Tibial nerve (tissue), 4 donors: ENCODE data around the gene KCNA4. TPM values are rescaled to one million over a fixed set of nuclear protein-coding genes. Genes with fewer than 3 reads are reported as not detected.

Experiments
- DNase-seq, 2 donors: peaks; one replicate each; pipeline ENCODE4 v3.0.0-alpha.2; 2019; ENCODE audit warnings: low spot score in 2 of 2
- H3K27ac ChIP-seq, 4 donors: fragments of 200-600 bp; sonication (generic) in 3 of 4; one replicate each; pipeline ENCODE4 v1.5.1; 2017 to 2019; ENCODE audit warnings: mild to moderate bottlenecking in 1 of 4
- H3K27me3 ChIP-seq, 2 donors: fragments of 200-600 bp; sonication (generic) in 1 of 2; one replicate each; pipeline versions ENCODE4 v1.5.1 to v1.6.0; 2017 to 2019
- H3K36me3 ChIP-seq, 3 donors: fragments of 200-600 bp; sonication (generic); one replicate each; pipeline ENCODE4 v1.5.1; 2018 to 2019
- H3K4me1 ChIP-seq, 4 donors: fragments of 200-600 bp; sonication (generic) in 3 of 4; one replicate each; pipeline ENCODE4 v1.5.1; 2017 to 2019
- H3K4me3 ChIP-seq, 4 donors: fragments of 200-600 bp; sonication (generic) in 3 of 4; one replicate each; pipeline ENCODE4 v1.5.1; 2017 to 2019; ENCODE audit warnings: mild to moderate bottlenecking in 1 of 4, moderate library complexity in 1 of 4
- H3K9me3 ChIP-seq, 4 donors: fragments of 200-600 bp; sonication (generic) in 3 of 4; one replicate each; pipeline ENCODE4 v1.5.1; 2017 to 2019
- CTCF ChIP-seq, 5 experiments: fragments of 200-600 bp in 3 of 5; fragments of 450-650 bp in 2 of 5; sonication (generic) in 3 of 5; IDR thresholded peaks; one replicate each; pipeline ENCODE4 v1.5.1; 2016 to 2019; ENCODE audit warnings: antibody characterized with exemption in 5 of 5, mild to moderate bottlenecking in 3 of 5, moderate library complexity in 2 of 5
- EP300 ChIP-seq, 2 donors: sonication (generic); formaldehyde crosslinking; IDR thresholded peaks; one replicate each; pipeline ENCODE4 v1.6.1; 2017; ENCODE audit warnings: antibody characterized with exemption in 2 of 2, mild to moderate bottlenecking in 1 of 2
- POLR2A ChIP-seq, 2 donors: fragments of 450-650 bp; IDR thresholded peaks; one replicate each; pipeline ENCODE4 v1.6.1; 2017; ENCODE audit warnings: antibody characterized with exemption in 2 of 2, mild to moderate bottlenecking in 2 of 2, moderate library complexity in 2 of 2
- WGBS, 2 donors: methylation state at CpG; one replicate each; pipeline ENCODE4 v1.1.5; 2018; 5-methylcytosine and 5-hydroxymethylcytosine counted together
- total RNA-seq, 4 donors: library from RNA; depleted of rRNA; stranded (reverse); fragments of >200 nt; gene quantifications; one replicate each; pipeline ENCODE4 v1.1.0, GENCODE V29; 2016

KCNA4 gene
- total RNA-seq, 4 donors from 2014 or later = 0.21 to 2.4 (median 0.44) TPM

DNA sequence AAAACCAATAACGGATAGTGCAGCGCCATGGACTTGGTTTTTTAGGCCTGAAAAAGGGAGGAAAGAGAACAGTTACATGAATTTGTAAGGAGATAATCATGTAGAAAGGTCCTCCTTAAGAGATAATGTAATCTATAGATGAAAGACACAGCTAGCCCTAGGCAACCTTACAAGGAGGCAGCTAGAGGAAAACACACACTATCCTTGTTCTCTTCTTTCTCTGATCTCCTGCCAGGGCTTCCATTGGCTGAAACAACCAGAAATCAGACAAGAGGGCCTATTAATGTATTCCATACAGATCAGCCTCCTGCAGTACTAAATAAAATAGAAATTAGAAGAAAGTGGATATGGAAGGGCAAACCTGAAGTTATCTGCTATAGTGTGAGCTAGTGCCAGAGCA, 53.0 kb downstream of the KCNA4 start:
- H3K4me1 ChIP-seq = no peaks in the 10 kb centered on the region
- no peak for TF ChIP-seq EP300 (IDR thresholded peaks at IDR 0.05)
- no peak for TF ChIP-seq POLR2A (IDR thresholded peaks at IDR 0.05)
- TF ChIP-seq CTCF (IDR thresholded peaks at IDR 0.05) = no peak
- no peak for DNase-seq
- H3K27ac ChIP-seq = no peak overlapping the region
- WGBS, 2 donors = 68 to 91% methylated on average over 2 of the region's 2 CpGs
- no peaks in the 10 kb centered on the region for H3K27me3 ChIP-seq
- no peaks in the 10 kb centered on the region for H3K36me3 ChIP-seq
- H3K4me3 ChIP-seq = no peak overlapping the region
- H3K9me3 ChIP-seq = no peaks in the 10 kb centered on the region

DNA sequence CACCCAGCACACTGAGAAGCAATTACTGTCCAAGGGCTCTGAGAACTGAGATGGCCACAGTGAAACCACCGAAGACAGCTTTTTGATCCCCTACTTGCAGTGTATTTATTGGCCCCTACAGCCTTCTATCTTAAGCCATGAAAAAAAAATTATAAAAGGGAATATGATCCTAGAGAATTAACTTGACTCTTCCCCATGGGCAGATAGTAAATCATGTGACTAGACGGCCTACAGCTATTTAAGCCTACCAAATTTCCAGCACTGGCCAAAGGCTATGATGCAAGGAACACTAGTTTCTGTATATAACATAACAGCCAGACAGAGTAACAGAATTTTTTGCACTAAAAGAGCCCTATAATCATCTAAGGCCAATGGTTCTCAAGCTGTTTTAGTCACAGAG, 53.8 kb downstream of the KCNA4 start:
- WGBS, 2 donors = 42 to 55% methylated on average over 2 of the region's 2 CpGs
- DNase-seq = no peak
- no peaks in the 10 kb centered on the region for H3K36me3 ChIP-seq
- H3K27me3 ChIP-seq = no peaks in the 10 kb centered on the region
- no peaks in the 10 kb centered on the region for H3K4me1 ChIP-seq
- no peaks in the 10 kb centered on the region for H3K9me3 ChIP-seq
- H3K27ac ChIP-seq = no peak overlapping the region
- TF ChIP-seq CTCF (IDR thresholded peaks at IDR 0.05) = no peak
- no peak for TF ChIP-seq EP300 (IDR thresholded peaks at IDR 0.05)
- TF ChIP-seq POLR2A (IDR thresholded peaks at IDR 0.05) = no peak
- H3K4me3 ChIP-seq = no peak overlapping the region

DNA sequence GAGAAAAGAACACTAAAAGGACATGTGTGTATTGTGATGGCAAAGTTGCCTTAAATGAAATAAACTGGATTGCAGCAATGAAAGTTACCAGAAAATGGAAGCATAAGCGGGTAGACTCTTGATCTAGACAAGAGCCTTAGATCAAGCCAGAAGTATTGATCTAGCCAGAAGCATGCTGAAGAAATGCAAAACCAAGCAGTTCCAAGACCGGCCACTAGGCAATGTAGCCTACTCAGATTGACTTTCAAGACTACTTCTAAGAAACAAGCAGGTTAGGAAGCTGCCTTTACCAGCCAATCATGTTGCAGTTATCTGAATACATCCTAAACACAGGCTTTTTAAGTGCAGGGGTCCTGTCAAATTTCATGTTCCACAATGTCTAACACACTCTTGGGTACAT, 54.6 kb downstream of the KCNA4 start:
- no peaks in the 10 kb centered on the region for H3K9me3 ChIP-seq
- no peaks in the 10 kb centered on the region for H3K36me3 ChIP-seq
- H3K27ac ChIP-seq = no peak overlapping the region
- no peak overlapping the region for H3K4me3 ChIP-seq
- no peaks in the 10 kb centered on the region for H3K27me3 ChIP-seq
- no peaks in the 10 kb centered on the region for H3K4me1 ChIP-seq
- no peak for TF ChIP-seq CTCF (IDR thresholded peaks at IDR 0.05)
- no peak for TF ChIP-seq EP300 (IDR thresholded peaks at IDR 0.05)
- TF ChIP-seq POLR2A (IDR thresholded peaks at IDR 0.05) = no peak
- WGBS, 2 donors = 75 to 79% methylated on average over 2 of the region's 2 CpGs
- DNase-seq = no peak

Other genes with a start within 250 kb of the KCNA4 start
- gene FSHB, start 214.0 kb upstream of the KCNA4 start, total RNA-seq = not detected